CD4-positive, alpha-beta T cell (primary cell): ENCODE results near the gene COL23A1. TPM values are rescaled to one million over a fixed set of nuclear protein-coding genes. Genes with fewer than 3 reads are reported as not detected.

Experiments
- ATAC-seq: fragments of 200-7000 bp; cut with Tn5 transposase; one replicate; pipeline ENCODE4 v1.10.0; 2022; ENCODE audit warnings: mild to moderate bottlenecking; ENCODE audit not compliant: poor library complexity
- CTCF ChIA-PET: fragments of 350-600 bp; sonication (Branson Sonifier 250); formaldehyde crosslinking; loops from one replicate; lab custom pipeline; 2021; ENCODE audit warnings: antibody characterized with exemption, inconsistent platforms; lab: Charles Lee
- POLR2A ChIA-PET: fragments of 350-600 bp; sonication (Branson Sonifier 250); formaldehyde crosslinking; loops from one replicate; lab custom pipeline; 2021; ENCODE audit warnings: antibody characterized with exemption, inconsistent platforms; lab: Charles Lee
- DNase-seq, 14 experiments: peaks; one replicate each; pipeline ENCODE4 v3.0.0-alpha.2; 2013 to 2020; ENCODE audit warnings: mixed read lengths in 2 of 14
- H3K27ac ChIP-seq, 2 donors: one replicate each; pipeline versions ENCODE4 v1.5.1 to v1.7.0; 2013; ENCODE audit warnings: low read length in 2 of 2, low read depth in 1 of 2, mild to moderate bottlenecking in 1 of 2
- H3K27me3 ChIP-seq, 2 experiments: 1 replicate in 1 of 2; 2 replicates in 1 of 2; pipeline versions ENCODE4 v1.6.1 to v1.7.0; 2013; ENCODE audit warnings: low read length in 2 of 2, control low read depth in 1 of 2, mild to moderate bottlenecking in 1 of 2, moderate library complexity in 1 of 2; ENCODE audit not compliant: insufficient read depth in 2 of 2, control insufficient read depth in 1 of 2
- H3K36me3 ChIP-seq: one replicate; pipeline ENCODE4 v1.6.1; 2013; ENCODE audit warnings: low read length, control low read depth; ENCODE audit not compliant: insufficient read depth
- H3K4me1 ChIP-seq: one replicate; pipeline ENCODE4 v1.6.1; 2013; ENCODE audit warnings: low read length, control low read depth; ENCODE audit not compliant: insufficient read depth
- H3K4me3 ChIP-seq: one replicate; pipeline ENCODE4 v1.5.1; 2013; ENCODE audit warnings: mild to moderate bottlenecking, low read length, moderate library complexity
- H3K9me3 ChIP-seq, 2 experiments: 1 replicate in 1 of 2; 2 replicates in 1 of 2; pipeline versions ENCODE4 v1.6.1 to v1.7.0; 2013; ENCODE audit warnings: low read length in 2 of 2, mild to moderate bottlenecking in 2 of 2, control low read depth in 1 of 2, moderate library complexity in 1 of 2; ENCODE audit not compliant: control insufficient read depth in 1 of 2, insufficient read depth in 1 of 2
- H3K27ac Mint-ChIP-seq: one replicate; pipeline ENCODE4 v1.8.0; 2020; ENCODE audit warnings: mixed read lengths
- H3K27me3 Mint-ChIP-seq: one replicate; pipeline ENCODE4 v1.8.0; 2021; ENCODE audit warnings: mixed read lengths
- H3K36me3 Mint-ChIP-seq: one replicate; pipeline ENCODE4 v1.8.0; 2021; ENCODE audit warnings: low read depth, mixed read lengths
- H3K4me1 Mint-ChIP-seq: one replicate; pipeline ENCODE4 v1.8.0; 2021; ENCODE audit warnings: low read depth, mixed read lengths
- H3K4me3 Mint-ChIP-seq: one replicate; pipeline ENCODE4 v1.8.0; 2020; ENCODE audit warnings: mild to moderate bottlenecking, mixed read lengths
- H3K9me3 Mint-ChIP-seq: one replicate; pipeline ENCODE4 v1.8.0; 2020; ENCODE audit warnings: mixed read lengths
- CTCF ChIP-seq: fragments of 200-600 bp; IDR thresholded peaks from one replicate; pipeline ENCODE4 v1.8.0; 2022; ENCODE audit warnings: antibody characterized with exemption, mild to moderate bottlenecking
- intact Hi-C, 2 experiments: fragments of 100-400 bp; cut with DNase I in 1 of 2; cut with micrococcal nuclease in 1 of 2; formaldehyde crosslinking; loops; one replicate each; pipeline versions ENCODE4 v1.15.1 to v1.9.0; 2023 to 2025; cut with DNase I, micrococcal nuclease
- total RNA-seq, 174 experiments: library from RNA in 2 of 174; stranded (reverse) in 2 of 174; gene quantifications; one replicate each; pipeline ENCODE4 v1.2.3 and lab custom pipeline; 2021 to 2026

The COL23A1 gene
- total RNA-seq, 2 experiments from 2014 or later = not detected

DNA sequence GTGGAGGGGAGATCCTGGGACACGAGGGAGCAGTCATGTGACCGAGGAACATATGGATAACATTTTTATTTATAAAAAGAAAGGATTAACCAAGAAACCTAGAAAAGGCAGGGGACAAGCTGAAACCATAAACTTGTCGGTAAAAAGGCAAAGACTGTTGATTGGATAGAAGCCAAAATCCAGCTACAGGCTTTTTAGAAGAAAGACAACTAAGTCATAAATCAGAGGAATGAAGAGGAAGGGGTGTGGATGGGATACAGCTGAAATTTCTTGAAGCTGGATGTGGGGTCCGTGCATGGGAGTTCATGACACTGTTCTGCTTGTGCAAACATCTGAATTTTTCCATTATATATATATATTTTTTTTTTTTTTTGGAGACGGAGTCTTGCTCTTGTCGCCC lies 246.9 kb downstream of the COL23A1 start:
- Histone ChIP-seq H3K4me1 (no peaks in the 10 kb centered on the region), H3K9me3 (no peaks in the 10 kb centered on the region), H3K36me3 (no peaks in the 10 kb centered on the region), H3K4me3 (no peak overlapping the region), H3K27ac (no peak overlapping the region), H3K27me3 (peaks cover 0 to 3% of the 10 kb centered on the region in 2 experiments)
- DNase-seq (no peak), ATAC-seq (no peak)
- CTCF ChIA-PET = no interaction called here
- no peaks in the 10 kb centered on the region for H3K9me3 Mint-ChIP-seq
- intact Hi-C loops = no loop called here
- no peak overlapping the region for H3K4me3 Mint-ChIP-seq
- H3K36me3 Mint-ChIP-seq = no peaks in the 10 kb centered on the region
- H3K27ac Mint-ChIP-seq = no peak overlapping the region
- POLR2A ChIA-PET = no interaction called here
- no peak for TF ChIP-seq CTCF
- H3K4me1 Mint-ChIP-seq = no peaks in the 10 kb centered on the region
- no peaks in the 10 kb centered on the region for H3K27me3 Mint-ChIP-seq

DNA sequence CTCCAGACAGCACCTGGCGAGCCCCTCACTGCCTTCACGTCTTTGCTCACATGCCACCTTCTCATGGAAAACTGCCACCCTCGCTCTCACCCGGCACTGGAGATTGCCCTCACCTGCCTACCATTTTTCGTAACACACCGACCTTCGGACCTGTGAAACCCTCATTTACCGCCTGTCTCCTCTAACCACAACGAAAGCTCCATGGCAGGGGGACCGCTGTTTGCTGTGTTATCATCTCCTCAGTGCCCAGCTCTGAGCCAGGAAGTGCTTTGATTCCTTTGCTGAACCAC lies 248.4 kb downstream of the COL23A1 start:
- Mint-ChIP-seq H3K9me3 (no peaks in the 10 kb centered on the region), H3K36me3 (no peaks in the 10 kb centered on the region), H3K4me1 (no peaks in the 10 kb centered on the region), H3K27me3 (no peaks in the 10 kb centered on the region), H3K4me3 (no peak overlapping the region), H3K27ac (no peak overlapping the region)
- Histone ChIP-seq H3K4me1 (no peaks in the 10 kb centered on the region), H3K27ac (no peak overlapping the region), H3K4me3 (no peak overlapping the region), H3K27me3 (peaks cover 0 to 3% of the 10 kb centered on the region in 2 experiments), H3K36me3 (no peaks in the 10 kb centered on the region), H3K9me3 (no peaks in the 10 kb centered on the region)
- CTCF ChIA-PET = no interaction called here
- POLR2A ChIA-PET = no interaction called here
- ATAC-seq (no peak), DNase-seq (no peak)
- intact Hi-C loops = no loop called here
- no peak for TF ChIP-seq CTCF

GRCh38 chr5:178341091-178341850 lies 248.9 kb downstream of the COL23A1 start:
- peaks cover 0 to 3% of the 10 kb centered on the region in 2 experiments for H3K27me3 ChIP-seq
- Mint-ChIP-seq H3K27me3 (no peaks in the 10 kb centered on the region), H3K4me3 (no peak overlapping the region), H3K36me3 (no peaks in the 10 kb centered on the region), H3K9me3 (no peaks in the 10 kb centered on the region), H3K4me1 (no peaks in the 10 kb centered on the region), H3K27ac (no peak overlapping the region)
- DNase-seq (no peak), ATAC-seq (no peak)
- no peak overlapping the region for H3K4me3 ChIP-seq
- no peaks in the 10 kb centered on the region for H3K9me3 ChIP-seq
- TF ChIP-seq CTCF = no peak
- no peaks in the 10 kb centered on the region for H3K36me3 ChIP-seq
- no peak overlapping the region for H3K27ac ChIP-seq
- no peaks in the 10 kb centered on the region for H3K4me1 ChIP-seq
- ChIA-PET CTCF (no interaction called here), POLR2A (no interaction called here)
- intact Hi-C loops = no loop called here
